Keratinocyte (primary cell): ENCODE results near the gene KRT3.

Source experiments
- CTCF ChIP-seq, 3 experiments: IDR thresholded peaks in 1 of 3; conservative IDR thresholded peaks in 1 of 3; optimal IDR thresholded peaks in 1 of 3; 2 replicates in 2 of 3; 3 replicates in 1 of 3; pipeline versions ENCODE3 to v1.5.1; 2011; ENCODE audit warnings: low read length in 3 of 3, mild to moderate bottlenecking in 3 of 3, moderate library complexity in 2 of 3, control low read depth in 1 of 3, inconsistent platforms in 1 of 3; ENCODE audit not compliant: insufficient read depth in 2 of 3; ENCODE audit errors: extremely low read depth in 1 of 3
- EZH2 ChIP-seq: IDR thresholded peaks from one replicate; pipeline ENCODE4 v1.6.1; 2012; ENCODE audit warnings: inconsistent platforms, mild to moderate bottlenecking, low read length, moderate library complexity

GRCh38 chr12:52745554-52745953 is 50.4 kb downstream of the KRT3 start:
- TF ChIP-seq CTCF (optimal IDR thresholded peaks at IDR 0.05 in 1 of 3, IDR thresholded peaks at IDR 0.05 in 1 of 3, conservative IDR thresholded peaks at IDR 0.05 in 1 of 3; ENCODE audit: extremely low read depth in 1 of 3, insufficient read depth in 2 of 3, low read length in 3 of 3) (no peak), EZH2 (no peak)
